Upper lobe of left lung (tissue), 6 donors: ENCODE results near the gene CARM1. TPM values are rescaled to one million over a fixed set of nuclear protein-coding genes. Genes with fewer than 3 reads are reported as not detected.
"Not testable (repeated sequence)": the region's sequence is repeated elsewhere in the genome, so short reads cannot be mapped to it uniquely, and the experiment has no call there.

ENCODE experiments used
- ATAC-seq, 2 donors: fragments of 200-7000 bp; cut with Tn5 transposase; one replicate each; pipeline ENCODE4 v1.9.1; 2022; ENCODE audit warnings: mild to moderate bottlenecking in 2 of 2, moderate library complexity in 2 of 2; ENCODE audit not compliant: low FRiP score in 2 of 2
- DNase-seq, 2 donors: peaks; one replicate each; pipeline ENCODE4 v3.0.0-alpha.2; 2019 to 2020
- H3K27ac ChIP-seq, 4 donors: fragments of 200-600 bp; sonication (generic); one replicate each; pipeline ENCODE4 v1.5.1; 2016 to 2019
- H3K27me3 ChIP-seq, 4 donors: fragments of 200-600 bp; sonication (generic); one replicate each; pipeline ENCODE4 v1.5.1; 2017 to 2019
- H3K36me3 ChIP-seq, 4 donors: fragments of 200-600 bp; sonication (generic); one replicate each; pipeline ENCODE4 v1.5.1; 2016 to 2019
- H3K4me1 ChIP-seq, 4 donors: fragments of 200-600 bp; sonication (generic); one replicate each; pipeline ENCODE4 v1.5.1; 2018 to 2019
- H3K4me3 ChIP-seq, 4 donors: fragments of 200-600 bp; sonication (generic); one replicate each; pipeline ENCODE4 v1.5.1; 2017 to 2019; ENCODE audit warnings: mild to moderate bottlenecking in 2 of 4, moderate library complexity in 1 of 4
- H3K9me3 ChIP-seq, 4 donors: fragments of 200-600 bp; sonication (generic); one replicate each; pipeline ENCODE4 v1.5.1; 2018 to 2019
- EP300 ChIP-seq, 4 donors: sonication (generic); formaldehyde crosslinking; IDR thresholded peaks; one replicate each; pipeline ENCODE4 v1.5.1; 2017; ENCODE audit warnings: antibody characterized with exemption in 4 of 4, control low read depth in 2 of 4
- POLR2A ChIP-seq, 4 donors: fragments of 450-650 bp; IDR thresholded peaks; one replicate each; pipeline ENCODE4 v1.5.1; 2016 to 2017; ENCODE audit warnings: antibody characterized with exemption in 4 of 4, mild to moderate bottlenecking in 2 of 4
- POLR2AphosphoS5 ChIP-seq, 2 donors: sonication (generic); formaldehyde crosslinking; IDR thresholded peaks; one replicate each; pipeline ENCODE4 v1.5.1; 2017; ENCODE audit warnings: antibody characterized with exemption in 2 of 2
- WGBS, 2 donors: methylation state at CpG; one replicate each; pipeline ENCODE4 v1.1.5; 2017 to 2018; 5-methylcytosine and 5-hydroxymethylcytosine counted together
- total RNA-seq, 6 donors: library from RNA; depleted of rRNA in 4 of 6; stranded (reverse); fragments of >200 nt in 4 of 6; gene quantifications; one replicate each; pipeline versions ENCODE4 v1.1.0 to v1.2.1, GENCODE V29; 2016 to 2021
- TF ChIP-seq, protein P1 (sequence below), 6 experiments: fragments of 450-650 bp in 4 of 6; fragments of 200-600 bp in 2 of 6; sonication (generic) in 2 of 6; IDR thresholded peaks; one replicate each; pipeline ENCODE4 v1.5.1; 2016 to 2019; ENCODE audit warnings: antibody characterized with exemption in 6 of 6
- donor health status: DM: no; HTN: no; CAD: no; lungs with moderate emphysema.
- donor health status: DM: no; HTN: yes; CAD: no; lungs with severe emphysema.

The CARM1 gene
- total RNA-seq, 6 donors from 2014 or later: 19.0 to 30.6 (median 25.3) TPM

DNA sequence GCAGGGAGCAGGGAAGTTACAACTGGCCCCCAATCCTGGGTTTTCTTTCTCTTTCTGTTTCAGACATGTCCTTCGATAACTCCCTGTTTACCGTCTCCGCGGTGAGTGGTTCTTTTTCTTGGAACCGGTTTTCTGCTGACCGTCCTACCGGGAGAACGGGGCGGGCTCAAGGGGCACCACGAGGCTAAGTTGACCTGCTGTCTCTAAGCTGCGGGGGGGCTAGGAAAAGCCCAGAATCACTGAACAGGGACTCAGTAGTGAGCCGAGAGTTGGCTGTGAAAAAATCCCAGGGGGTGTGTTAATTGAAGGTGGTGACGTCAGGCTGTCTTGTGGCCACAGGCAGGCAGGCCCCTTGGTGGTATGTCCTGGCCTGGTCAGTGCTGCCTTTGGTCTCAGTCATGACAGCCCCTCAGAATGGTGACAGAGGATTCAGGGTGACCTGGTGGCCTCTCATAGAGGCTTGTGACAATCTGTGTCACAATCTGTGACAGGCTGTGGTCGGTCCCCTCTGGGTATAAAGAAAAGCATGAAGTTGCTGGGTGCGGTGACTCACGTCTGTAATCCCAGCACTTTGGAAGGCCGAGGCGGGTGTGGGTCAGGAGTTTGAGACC, 8.1 kb upstream of the CARM1 start:
- H3K4me3 ChIP-seq: peak overlapping the region in 2 of 4 donors; percentile 19 to 29
- ATAC-seq (peak; percentile 34 to 78), DNase-seq (peak in 1 of 2 donors; percentile 93)
- no peaks in the 10 kb centered on the region for H3K36me3 ChIP-seq
- no peaks in the 10 kb centered on the region for H3K9me3 ChIP-seq
- H3K4me1 ChIP-seq: peaks cover 9 to 13% (median 12%) of the 10 kb centered on the region in 4 donors
- H3K27me3 ChIP-seq: no peaks in the 10 kb centered on the region
- TF ChIP-seq POLR2A (IDR thresholded peaks at IDR 0.05) (no peak), POLR2AphosphoS5 (IDR thresholded peaks at IDR 0.05) (no peak), EP300 (IDR thresholded peaks at IDR 0.05) (no peak)
- TF ChIP-seq, protein P1, sequence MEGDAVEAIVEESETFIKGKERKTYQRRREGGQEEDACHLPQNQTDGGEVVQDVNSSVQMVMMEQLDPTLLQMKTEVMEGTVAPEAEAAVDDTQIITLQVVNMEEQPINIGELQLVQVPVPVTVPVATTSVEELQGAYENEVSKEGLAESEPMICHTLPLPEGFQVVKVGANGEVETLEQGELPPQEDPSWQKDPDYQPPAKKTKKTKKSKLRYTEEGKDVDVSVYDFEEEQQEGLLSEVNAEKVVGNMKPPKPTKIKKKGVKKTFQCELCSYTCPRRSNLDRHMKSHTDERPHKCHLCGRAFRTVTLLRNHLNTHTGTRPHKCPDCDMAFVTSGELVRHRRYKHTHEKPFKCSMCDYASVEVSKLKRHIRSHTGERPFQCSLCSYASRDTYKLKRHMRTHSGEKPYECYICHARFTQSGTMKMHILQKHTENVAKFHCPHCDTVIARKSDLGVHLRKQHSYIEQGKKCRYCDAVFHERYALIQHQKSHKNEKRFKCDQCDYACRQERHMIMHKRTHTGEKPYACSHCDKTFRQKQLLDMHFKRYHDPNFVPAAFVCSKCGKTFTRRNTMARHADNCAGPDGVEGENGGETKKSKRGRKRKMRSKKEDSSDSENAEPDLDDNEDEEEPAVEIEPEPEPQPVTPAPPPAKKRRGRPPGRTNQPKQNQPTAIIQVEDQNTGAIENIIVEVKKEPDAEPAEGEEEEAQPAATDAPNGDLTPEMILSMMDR (IDR thresholded peaks at IDR 0.05): no peak
- H3K27ac ChIP-seq: peak overlapping the region; percentile 53 to 74 (median 63)
- 58 to 71% methylated on average over 17 to 18 of the region's 18 CpGs for WGBS, 2 donors

DNA sequence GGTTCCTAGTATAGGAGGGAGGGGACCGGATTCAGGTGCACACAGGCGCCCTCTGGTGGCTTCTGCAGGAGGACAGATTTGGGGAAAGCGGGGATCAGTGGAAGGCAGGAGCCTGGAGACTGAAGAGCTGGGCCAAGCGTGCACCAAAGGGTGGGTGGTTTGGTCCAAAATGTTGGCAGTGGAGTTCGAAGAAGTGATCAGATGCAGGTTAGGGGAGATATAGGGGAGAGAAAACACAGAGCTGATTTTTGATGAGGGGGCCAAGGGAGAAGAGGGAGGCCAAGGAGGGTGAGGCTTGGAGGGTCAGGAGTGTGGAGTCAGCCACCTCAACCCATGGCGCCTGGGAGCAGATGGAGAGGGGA, 6.8 kb upstream of the CARM1 start:
- 11 to 14% methylated on average over 6 of the region's 6 CpGs for WGBS, 2 donors

DNA sequence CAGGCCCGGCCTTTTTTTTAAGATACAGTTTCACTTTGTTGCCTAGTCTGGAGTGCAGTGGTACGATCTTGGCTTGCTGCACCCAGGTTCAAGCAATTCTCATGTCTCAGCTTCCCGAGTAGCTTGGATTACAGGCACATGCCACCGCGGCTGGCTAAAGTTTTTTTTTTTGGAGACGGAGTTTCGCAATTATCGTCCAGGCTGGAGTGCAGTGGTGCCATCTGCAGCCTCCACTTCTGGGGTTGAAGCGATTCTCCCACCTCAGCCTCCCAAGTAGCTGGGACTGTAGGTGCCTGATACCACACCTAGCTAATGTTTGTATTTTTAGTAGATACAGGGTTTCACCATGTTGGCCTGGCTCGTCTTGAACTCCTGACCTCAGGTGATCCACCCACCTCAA, 4.9 kb upstream of the CARM1 start:
- Histone ChIP-seq H3K4me3 (no peak overlapping the region), H3K36me3 (no peaks in the 10 kb centered on the region), H3K27ac (no peak overlapping the region), H3K4me1 (peaks cover 9 to 20% (median 16%) of the 10 kb centered on the region in 4 donors), H3K9me3 (no peaks in the 10 kb centered on the region), H3K27me3 (no peaks in the 10 kb centered on the region)
- DNase-seq (no peak), ATAC-seq (no peak)
- TF ChIP-seq POLR2AphosphoS5 (IDR thresholded peaks at IDR 0.05): no peak
- no peak for TF ChIP-seq POLR2A (IDR thresholded peaks at IDR 0.05)
- no peak for TF ChIP-seq EP300 (IDR thresholded peaks at IDR 0.05)
- TF ChIP-seq, protein P1 (IDR thresholded peaks at IDR 0.05): no peak
- WGBS, 2 donors: 75 to 76% methylated on average over 10 of the region's 10 CpGs

More for the DNA sequence above, 6.8 kb upstream of the CARM1 start:
- Histone ChIP-seq H3K27ac (peak overlapping the region in 3 of 4 donors; percentile 53 to 74 (median 72)), H3K4me1 (peaks cover 9 to 13% (median 12%) of the 10 kb centered on the region in 4 donors), H3K4me3 (no peak overlapping the region), H3K9me3 (no peaks in the 10 kb centered on the region), H3K27me3 (no peaks in the 10 kb centered on the region), H3K36me3 (no peaks in the 10 kb centered on the region)
- peak; percentile 87 to 94 for ATAC-seq
- TF ChIP-seq, protein P1 (IDR thresholded peaks at IDR 0.05): peak; percentile 77 to 88 (median 82)
- TF ChIP-seq POLR2A (IDR thresholded peaks at IDR 0.05): no peak
- peak in 1 of 2 donors; percentile 4 for TF ChIP-seq POLR2AphosphoS5 (IDR thresholded peaks at IDR 0.05)
- TF ChIP-seq EP300 (IDR thresholded peaks at IDR 0.05): no peak
- DNase-seq: peak in 1 of 2 donors; percentile 89

DNA sequence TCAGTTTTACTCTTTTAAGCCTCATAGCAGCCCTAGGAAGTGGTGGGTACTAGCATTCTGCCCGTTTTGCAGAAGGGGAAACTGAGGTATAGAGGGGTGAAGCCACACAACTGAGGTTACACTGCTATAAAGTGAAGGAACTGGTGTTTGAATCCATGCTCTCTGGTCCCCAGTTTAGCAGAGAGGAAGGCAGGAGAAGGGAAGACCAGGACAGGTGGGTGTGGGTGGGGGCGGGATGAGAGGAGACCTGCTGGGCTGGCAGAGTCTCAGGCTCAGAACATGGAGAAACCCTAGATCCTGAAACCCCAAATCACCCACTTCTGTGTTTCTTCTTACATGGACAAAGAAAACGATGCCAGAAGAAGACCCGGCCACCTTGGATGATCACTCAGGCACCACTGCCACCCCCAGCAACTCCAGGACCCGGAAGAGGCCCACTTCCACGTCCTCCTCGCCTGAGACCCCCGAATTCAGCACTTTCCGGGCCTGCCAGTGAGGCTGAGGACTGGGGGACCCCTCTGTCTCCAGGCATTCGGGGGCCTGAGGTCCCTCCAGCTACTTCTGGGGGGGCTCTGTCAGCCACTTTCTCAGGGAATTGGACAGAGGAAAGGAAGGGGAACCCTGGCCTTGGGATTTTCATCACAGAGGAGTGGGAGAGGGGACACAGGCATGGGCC, 2.3 kb upstream of the CARM1 start:
- 90 to 94% methylated on average over 5 to 10 of the region's 10 CpGs for WGBS, 2 donors

DNA sequence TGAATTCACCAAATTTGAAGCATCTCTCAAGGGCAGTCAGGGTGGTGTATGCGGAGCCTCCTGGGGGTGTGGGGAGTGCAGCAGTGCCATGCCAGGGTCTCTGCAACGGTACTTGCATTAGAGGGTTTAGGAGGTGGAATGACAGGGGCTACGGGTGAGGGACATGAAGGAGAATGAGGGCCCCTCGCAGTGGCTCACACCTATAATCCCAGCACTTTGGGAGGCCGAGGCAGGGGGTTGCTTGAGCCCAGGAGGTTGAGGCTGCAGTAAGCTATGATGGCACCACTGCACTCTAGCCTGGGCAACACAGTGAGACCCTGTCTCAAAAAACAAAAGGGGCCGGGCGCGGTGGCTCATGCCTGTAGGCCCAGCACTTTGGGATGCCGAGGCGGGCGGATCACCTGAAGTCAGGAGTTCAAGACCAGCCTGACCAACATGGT, 1.5 kb upstream of the CARM1 start:
- not testable (repeated sequence) for H3K27ac ChIP-seq, H3K9me3 ChIP-seq, H3K36me3 ChIP-seq, ATAC-seq, H3K4me3 ChIP-seq, H3K27me3 ChIP-seq
- peaks cover 11 to 23% (median 15%) of the 10 kb centered on the region in 4 donors for H3K4me1 ChIP-seq
- DNase-seq: peak in 1 of 2 donors; percentile 61
- WGBS, 2 donors: 94 to 97% methylated on average over 8 to 11 of the region's 11 CpGs

More for the DNA sequence above, 2.3 kb upstream of the CARM1 start:
- no peak for DNase-seq
- no peaks in the 10 kb centered on the region for H3K9me3 ChIP-seq
- H3K4me3 ChIP-seq: no peak overlapping the region
- H3K4me1 ChIP-seq: peaks cover 18 to 31% (median 21%) of the 10 kb centered on the region in 4 donors
- no peaks in the 10 kb centered on the region for H3K36me3 ChIP-seq
- no peaks in the 10 kb centered on the region for H3K27me3 ChIP-seq
- ATAC-seq: no peak
- TF ChIP-seq EP300 (IDR thresholded peaks at IDR 0.05) (no peak), POLR2A (IDR thresholded peaks at IDR 0.05) (no peak), POLR2AphosphoS5 (IDR thresholded peaks at IDR 0.05) (no peak)
- TF ChIP-seq, protein P1 (IDR thresholded peaks at IDR 0.05): no peak
- no peak overlapping the region for H3K27ac ChIP-seq
